ENCODE results near the gene SPPL3.

The SPPL3 gene

GRCh38 chr12:120936197-120936596, 32.0 kb upstream of the SPPL3 start:
- no peaks in the 10 kb centered on the region for H3K36me3 ChIP-seq (ENCODE audit: control insufficient read depth, insufficient read depth, low read length)
- no peaks in the 10 kb centered on the region for H3K27me3 ChIP-seq (replicated peaks; ENCODE audit: control insufficient read depth, insufficient read depth, low read length)
- DNase-seq (ENCODE audit: extremely low read depth, insufficient read length), result no peak
- TF ChIP-seq CTCF (IDR thresholded peaks at IDR 0.05; ENCODE audit: insufficient read depth, low read length, poor library complexity, severe bottlenecking), result no peak
- H3K4me3 ChIP-seq (replicated peaks; ENCODE audit: low read depth, low read length), result no peak overlapping the region

GRCh38 chr12:120933786-120934185, 29.6 kb upstream of the SPPL3 start:
- no peak for TF ChIP-seq CTCF (IDR thresholded peaks at IDR 0.05; ENCODE audit: insufficient read depth, low read length, poor library complexity, severe bottlenecking)
- no peaks in the 10 kb centered on the region for H3K36me3 ChIP-seq (ENCODE audit: control insufficient read depth, insufficient read depth, low read length)
- no peak for DNase-seq (ENCODE audit: extremely low read depth, insufficient read length)
- no peak overlapping the region for H3K4me3 ChIP-seq (replicated peaks; ENCODE audit: low read depth, low read length)
- no peaks in the 10 kb centered on the region for H3K27me3 ChIP-seq (replicated peaks; ENCODE audit: control insufficient read depth, insufficient read depth, low read length)

- no peak for DNase-seq (ENCODE audit: extremely low read depth, insufficient read length)
- Histone ChIP-seq H3K27me3 (replicated peaks; ENCODE audit: control insufficient read depth, insufficient read depth, low read length) (no peaks in the 10 kb centered on the region), H3K36me3 (ENCODE audit: control insufficient read depth, insufficient read depth, low read length) (no peaks in the 10 kb centered on the region), H3K4me3 (replicated peaks; ENCODE audit: low read depth, low read length) (no peak overlapping the region)
- no peak for TF ChIP-seq CTCF (IDR thresholded peaks at IDR 0.05; ENCODE audit: insufficient read depth, low read length, poor library complexity, severe bottlenecking)
These were observed 28.9 kb upstream of the SPPL3 start for GRCh38 chr12:120932956-120933526.

- no peak for TF ChIP-seq CTCF (IDR thresholded peaks at IDR 0.05; ENCODE audit: insufficient read depth, low read length, poor library complexity, severe bottlenecking)
- Histone ChIP-seq H3K4me3 (replicated peaks; ENCODE audit: low read depth, low read length) (no peak overlapping the region), H3K36me3 (ENCODE audit: control insufficient read depth, insufficient read depth, low read length) (no peaks in the 10 kb centered on the region), H3K27me3 (replicated peaks; ENCODE audit: control insufficient read depth, insufficient read depth, low read length) (no peaks in the 10 kb centered on the region)
- DNase-seq (ENCODE audit: extremely low read depth, insufficient read length), result no peak
These were observed 27.9 kb upstream of the SPPL3 start for GRCh38 chr12:120932058-120932457.

- no peaks in the 10 kb centered on the region for H3K36me3 ChIP-seq (ENCODE audit: control insufficient read depth, insufficient read depth, low read length)
- H3K27me3 ChIP-seq (replicated peaks; ENCODE audit: control insufficient read depth, insufficient read depth, low read length), result no peaks in the 10 kb centered on the region
- H3K4me3 ChIP-seq (replicated peaks; ENCODE audit: low read depth, low read length), result no peak overlapping the region
- no peak for DNase-seq (ENCODE audit: extremely low read depth, insufficient read length)
- no peak for TF ChIP-seq CTCF (IDR thresholded peaks at IDR 0.05; ENCODE audit: insufficient read depth, low read length, poor library complexity, severe bottlenecking)
These were observed 25.9 kb upstream of the SPPL3 start for GRCh38 chr12:120930032-120930431.
